Fibroblast of lung (primary cell): ENCODE results near the gene C1orf167. TPM values are rescaled to one million over a fixed set of nuclear protein-coding genes. Genes with fewer than 3 reads are reported as not detected.

Source experiments
- DNase-seq, 2 donors: peaks; one replicate each; pipeline versions ENCODE4 v3.0.0 to v3.0.0-alpha.2; 2010; ENCODE audit warnings: low read depth in 2 of 2
- H2AFZ ChIP-seq: 2 replicates; pipeline ENCODE4 v1.5.1; 2012; ENCODE audit warnings: low read length, control low read depth, inconsistent platforms
- H3K27ac ChIP-seq: 2 replicates; pipeline ENCODE4 v1.5.1; 2011; ENCODE audit warnings: low read length, control low read depth; ENCODE audit not compliant: insufficient read depth
- H3K27me3 ChIP-seq: 2 replicates; pipeline ENCODE4 v1.5.1; 2011; ENCODE audit warnings: mild to moderate bottlenecking, low read length; ENCODE audit not compliant: control insufficient read depth, insufficient read depth
- H3K36me3 ChIP-seq: 2 replicates; pipeline ENCODE4 v1.5.1; 2011; ENCODE audit warnings: low read length; ENCODE audit not compliant: control insufficient read depth, insufficient read depth
- H3K4me1 ChIP-seq: 2 replicates; pipeline ENCODE4 v1.5.1; 2011; ENCODE audit warnings: low read length; ENCODE audit not compliant: control insufficient read depth, insufficient read depth; ENCODE audit errors: extremely low read depth
- H3K4me2 ChIP-seq: 2 replicates; pipeline ENCODE4 v1.5.1; 2011; ENCODE audit warnings: low read length, control low read depth; ENCODE audit not compliant: insufficient read depth; ENCODE audit errors: extremely low read depth
- H3K4me3 ChIP-seq, 4 experiments: fragments of 200-600 bp in 1 of 4; sonication (generic) in 1 of 4; replicated peaks in 1 of 4; 2 replicates each; pipeline ENCODE4 v1.5.1; 2011 to 2016; ENCODE audit warnings: low read length in 4 of 4, low read depth in 3 of 4, mild to moderate bottlenecking in 3 of 4, control low read depth in 2 of 4, inconsistent platforms in 1 of 4, mixed read lengths in 1 of 4; ENCODE audit not compliant: insufficient read depth in 1 of 4; ENCODE audit errors: control extremely low read depth in 1 of 4
- H3K79me2 ChIP-seq: 2 replicates; pipeline ENCODE4 v1.5.1; 2012; ENCODE audit warnings: mild to moderate bottlenecking, low read length, inconsistent platforms; ENCODE audit not compliant: control insufficient read depth, insufficient read depth
- H3K9ac ChIP-seq: 2 replicates; pipeline ENCODE4 v1.5.1; 2011; ENCODE audit warnings: mild to moderate bottlenecking, low read length, control low read depth; ENCODE audit not compliant: insufficient read depth
- H3K9me3 ChIP-seq: 2 replicates; pipeline ENCODE4 v1.5.1; 2012; ENCODE audit warnings: low read depth, low read length; ENCODE audit not compliant: control insufficient read depth, insufficient read depth
- H4K20me1 ChIP-seq: 2 replicates; pipeline ENCODE4 v1.5.1; 2011; ENCODE audit warnings: low read length; ENCODE audit not compliant: control insufficient read depth, insufficient read depth; ENCODE audit errors: extremely low read depth
- EZH2 ChIP-seq: IDR thresholded peaks from 2 replicates; pipeline ENCODE4 v1.5.1; 2012; ENCODE audit warnings: low read length, control low read depth, mild to moderate bottlenecking; ENCODE audit errors: missing control alignments
- polyA plus RNA-seq, 2 donors: library from polyadenylated mRNA; depleted of rRNA in 1 of 2; stranded (reverse) in 1 of 2; unstranded in 1 of 2; fragments of >200 nt; gene quantifications; 2 replicates each; pipeline ENCODE4 v1.2.1, GENCODE V29; 2011 to 2012; ENCODE audit warnings: missing spikeins in 1 of 2
- total RNA-seq: library from RNA; depleted of rRNA; stranded (reverse); fragments of >200 nt; gene quantifications from 2 replicates; pipeline ENCODE4 v1.2.1, GENCODE V29; 2014
- TF ChIP-seq, protein P1 (sequence below), 2 donors: IDR thresholded peaks in 1 of 2; conservative IDR thresholded peaks in 1 of 2; 1 replicate in 1 of 2; 2 replicates in 1 of 2; pipeline ENCODE4 v1.5.1; 2011 to 2012; ENCODE audit warnings: low read length in 2 of 2, control low read depth in 1 of 2, inconsistent platforms in 1 of 2, low read depth in 1 of 2, mild to moderate bottlenecking in 1 of 2

The C1orf167 gene
- total and polyA plus RNA-seq, 2 donors (not counting 1 experiment from before 2014, with no cell fraction given) = 0.39 to 0.99 TPM

DNA sequence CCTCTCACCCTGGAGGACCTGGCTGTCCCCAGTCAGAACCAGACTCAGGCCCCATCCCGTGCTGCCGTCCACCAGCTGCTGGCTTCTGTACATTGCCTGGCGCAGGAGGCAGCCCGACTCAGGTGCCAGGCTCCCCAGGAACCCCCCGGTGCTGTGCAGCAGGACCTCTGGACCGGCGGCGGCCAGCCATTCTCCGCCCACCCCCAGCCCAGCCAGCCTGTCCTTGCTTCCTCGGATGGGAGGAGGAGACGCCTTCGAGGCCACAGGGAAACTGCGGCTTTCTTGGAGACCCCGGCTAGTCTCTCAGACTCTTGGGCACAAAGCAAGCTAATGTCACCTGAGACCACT, 4.4 kb downstream of the C1orf167 start:
- H3K9me3 ChIP-seq = no peaks in the 10 kb centered on the region
- TF ChIP-seq EZH2 = no peak
- TF ChIP-seq, protein P1, sequence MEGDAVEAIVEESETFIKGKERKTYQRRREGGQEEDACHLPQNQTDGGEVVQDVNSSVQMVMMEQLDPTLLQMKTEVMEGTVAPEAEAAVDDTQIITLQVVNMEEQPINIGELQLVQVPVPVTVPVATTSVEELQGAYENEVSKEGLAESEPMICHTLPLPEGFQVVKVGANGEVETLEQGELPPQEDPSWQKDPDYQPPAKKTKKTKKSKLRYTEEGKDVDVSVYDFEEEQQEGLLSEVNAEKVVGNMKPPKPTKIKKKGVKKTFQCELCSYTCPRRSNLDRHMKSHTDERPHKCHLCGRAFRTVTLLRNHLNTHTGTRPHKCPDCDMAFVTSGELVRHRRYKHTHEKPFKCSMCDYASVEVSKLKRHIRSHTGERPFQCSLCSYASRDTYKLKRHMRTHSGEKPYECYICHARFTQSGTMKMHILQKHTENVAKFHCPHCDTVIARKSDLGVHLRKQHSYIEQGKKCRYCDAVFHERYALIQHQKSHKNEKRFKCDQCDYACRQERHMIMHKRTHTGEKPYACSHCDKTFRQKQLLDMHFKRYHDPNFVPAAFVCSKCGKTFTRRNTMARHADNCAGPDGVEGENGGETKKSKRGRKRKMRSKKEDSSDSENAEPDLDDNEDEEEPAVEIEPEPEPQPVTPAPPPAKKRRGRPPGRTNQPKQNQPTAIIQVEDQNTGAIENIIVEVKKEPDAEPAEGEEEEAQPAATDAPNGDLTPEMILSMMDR (conservative IDR thresholded peaks at IDR 0.05 in 1 of 2, IDR thresholded peaks at IDR 0.05 in 1 of 2; ENCODE audit: low read depth in 1 of 2, low read length in 2 of 2) = no peak
- no peaks in the 10 kb centered on the region for H3K36me3 ChIP-seq
- no peak overlapping the region for H2AFZ ChIP-seq
- DNase-seq = no peak
- H3K27me3 ChIP-seq = peaks cover 13% of the 10 kb centered on the region
- H4K20me1 ChIP-seq = no peaks in the 10 kb centered on the region
- H3K79me2 ChIP-seq = no peaks in the 10 kb centered on the region
- no peak overlapping the region for H3K4me2 ChIP-seq
- H3K27ac ChIP-seq = no peak overlapping the region
- no peaks in the 10 kb centered on the region for H3K4me1 ChIP-seq
- H3K4me3 ChIP-seq = no peak overlapping the region
- H3K9ac ChIP-seq = no peak overlapping the region

DNA sequence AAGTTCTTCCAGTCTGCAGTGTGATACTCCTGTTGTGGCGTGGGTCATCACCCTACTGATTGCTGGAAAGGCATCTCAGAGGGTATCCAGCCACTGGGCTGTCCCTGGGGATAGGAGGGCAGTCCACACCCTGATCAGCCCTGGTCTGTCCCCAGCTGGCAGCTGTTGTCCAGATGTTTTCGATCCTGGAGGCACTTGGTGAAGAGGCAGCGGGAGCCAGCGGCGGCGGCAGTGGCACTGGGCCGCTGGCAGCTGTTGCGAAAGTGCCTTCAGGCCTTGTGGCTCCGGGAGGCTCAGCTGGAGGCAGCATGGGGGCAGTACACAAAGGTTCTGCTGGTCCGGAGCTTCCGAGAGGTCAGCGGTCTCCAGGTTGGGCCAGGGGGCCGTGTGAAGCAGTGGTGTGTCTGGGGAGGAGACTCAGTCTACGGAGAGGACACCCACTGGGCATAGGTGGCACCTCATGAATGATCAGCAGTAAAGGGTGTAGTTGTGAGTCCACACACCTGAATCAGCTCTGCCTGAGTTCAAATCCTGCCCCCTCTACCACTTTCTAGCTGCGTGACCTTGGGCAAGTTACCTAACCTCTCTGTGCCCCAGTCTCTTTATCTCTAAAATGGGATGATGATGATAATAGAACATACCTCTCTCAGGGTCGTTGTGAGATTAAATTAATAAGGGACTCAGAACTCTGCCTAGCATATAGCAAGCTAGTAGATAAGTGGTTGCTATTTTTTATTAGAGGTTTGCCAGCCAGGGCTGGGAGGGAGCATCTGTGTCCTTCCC, 6.1 kb downstream of the C1orf167 start:
- no peaks in the 10 kb centered on the region for H3K4me1 ChIP-seq
- no peaks in the 10 kb centered on the region for H3K9me3 ChIP-seq
- peaks cover 6% of the 10 kb centered on the region for H3K27me3 ChIP-seq
- H2AFZ ChIP-seq = no peak overlapping the region
- TF ChIP-seq, protein P1 (conservative IDR thresholded peaks at IDR 0.05 in 1 of 2, IDR thresholded peaks at IDR 0.05 in 1 of 2; ENCODE audit: low read depth in 1 of 2, low read length in 2 of 2) = no peak
- no peak for TF ChIP-seq EZH2
- H3K4me3 ChIP-seq = no peak overlapping the region
- H4K20me1 ChIP-seq = no peaks in the 10 kb centered on the region
- no peaks in the 10 kb centered on the region for H3K36me3 ChIP-seq
- DNase-seq = no peak
- H3K9ac ChIP-seq = no peak overlapping the region
- H3K79me2 ChIP-seq = no peaks in the 10 kb centered on the region
- no peak overlapping the region for H3K27ac ChIP-seq
- no peak overlapping the region for H3K4me2 ChIP-seq

DNA sequence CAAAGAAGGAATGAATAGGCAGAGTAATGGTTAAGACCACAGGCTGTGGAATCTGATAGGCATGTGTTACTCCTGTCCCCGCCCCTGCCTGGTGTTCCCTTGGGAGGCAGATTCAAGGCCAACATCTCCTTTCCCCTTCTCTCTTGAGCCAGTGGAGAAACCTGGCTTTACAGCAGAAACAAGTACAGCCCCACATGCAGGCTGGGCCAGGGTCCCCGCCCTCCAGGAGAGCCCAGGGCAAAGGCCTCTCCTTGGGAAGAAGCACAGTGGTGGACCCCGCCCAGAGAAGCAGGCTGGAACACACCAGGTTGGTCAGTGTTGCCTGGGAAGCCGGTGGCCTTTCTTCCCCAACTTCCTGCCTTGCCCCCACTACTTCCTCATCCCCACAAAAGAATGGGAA, 6.8 kb downstream of the C1orf167 start:
- H3K4me1 ChIP-seq = no peaks in the 10 kb centered on the region
- no peaks in the 10 kb centered on the region for H3K36me3 ChIP-seq
- H3K9ac ChIP-seq = no peak overlapping the region
- H3K79me2 ChIP-seq = no peaks in the 10 kb centered on the region
- H3K9me3 ChIP-seq = no peaks in the 10 kb centered on the region
- H4K20me1 ChIP-seq = no peaks in the 10 kb centered on the region
- peaks cover 6% of the 10 kb centered on the region for H3K27me3 ChIP-seq
- no peak overlapping the region for H3K4me2 ChIP-seq
- DNase-seq = no peak
- H3K27ac ChIP-seq = no peak overlapping the region
- no peak overlapping the region for H2AFZ ChIP-seq
- TF ChIP-seq EZH2 = no peak
- TF ChIP-seq, protein P1 (conservative IDR thresholded peaks at IDR 0.05 in 1 of 2, IDR thresholded peaks at IDR 0.05 in 1 of 2; ENCODE audit: low read depth in 1 of 2, low read length in 2 of 2) = no peak
- H3K4me3 ChIP-seq = no peak overlapping the region
